OCI-LY1 (cell line): ENCODE data around the gene TEKT1.

Experiments used
- EZH2 ChIP-seq: fragments of 200-600 bp; sonication (generic), shearing (Covaris generic); IDR thresholded peaks from 2 replicates; pipeline ENCODE4 v1.8.0; 2017; ENCODE audit warnings: borderline replicate concordance, mixed run types, mild to moderate bottlenecking, antibody characterized with exemption, low read length, moderate library complexity, mixed read lengths
- TF ChIP-seq, protein P1 (sequence below): fragments of 200-600 bp; sonication (generic), shearing (Covaris generic); IDR thresholded peaks from 2 replicates; pipeline ENCODE4 v1.5.1; 2017; ENCODE audit warnings: mild to moderate bottlenecking, antibody characterized with exemption, low read length, moderate library complexity, mixed read lengths

DNA sequence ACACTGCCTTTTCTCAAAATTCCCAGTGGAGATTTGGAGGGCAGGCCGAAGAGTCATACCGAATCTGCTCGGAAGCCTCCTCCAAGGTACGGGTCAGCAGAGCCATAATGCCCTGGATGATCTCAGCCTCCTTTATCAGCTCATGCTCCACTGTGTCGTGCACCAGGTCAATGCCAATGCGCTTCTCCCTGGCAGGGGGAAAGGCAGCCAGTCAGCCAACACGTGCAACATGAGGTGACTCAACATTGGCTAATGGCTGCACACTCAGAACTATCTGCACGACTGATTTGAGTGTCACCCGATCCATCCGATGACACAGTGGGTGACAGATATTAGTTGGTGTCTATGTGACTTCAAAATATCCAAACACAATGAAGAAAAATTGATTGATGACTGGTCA is 15.8 kb downstream of the TEKT1 start:
- TF ChIP-seq, protein P1, sequence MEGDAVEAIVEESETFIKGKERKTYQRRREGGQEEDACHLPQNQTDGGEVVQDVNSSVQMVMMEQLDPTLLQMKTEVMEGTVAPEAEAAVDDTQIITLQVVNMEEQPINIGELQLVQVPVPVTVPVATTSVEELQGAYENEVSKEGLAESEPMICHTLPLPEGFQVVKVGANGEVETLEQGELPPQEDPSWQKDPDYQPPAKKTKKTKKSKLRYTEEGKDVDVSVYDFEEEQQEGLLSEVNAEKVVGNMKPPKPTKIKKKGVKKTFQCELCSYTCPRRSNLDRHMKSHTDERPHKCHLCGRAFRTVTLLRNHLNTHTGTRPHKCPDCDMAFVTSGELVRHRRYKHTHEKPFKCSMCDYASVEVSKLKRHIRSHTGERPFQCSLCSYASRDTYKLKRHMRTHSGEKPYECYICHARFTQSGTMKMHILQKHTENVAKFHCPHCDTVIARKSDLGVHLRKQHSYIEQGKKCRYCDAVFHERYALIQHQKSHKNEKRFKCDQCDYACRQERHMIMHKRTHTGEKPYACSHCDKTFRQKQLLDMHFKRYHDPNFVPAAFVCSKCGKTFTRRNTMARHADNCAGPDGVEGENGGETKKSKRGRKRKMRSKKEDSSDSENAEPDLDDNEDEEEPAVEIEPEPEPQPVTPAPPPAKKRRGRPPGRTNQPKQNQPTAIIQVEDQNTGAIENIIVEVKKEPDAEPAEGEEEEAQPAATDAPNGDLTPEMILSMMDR = no peak
- TF ChIP-seq EZH2 = no peak
